ENCODE results near the gene DDX50.

- TF ChIP-seq POLR2A (IDR thresholded peaks at IDR 0.05) (no peak), CTCF (IDR thresholded peaks at IDR 0.05) (no peak)
These were observed 88.3 kb downstream of the DDX50 start for GRCh38 chr10:68989317-68989990.
